Pancreas (tissue), 10 donors: ENCODE results near the gene SLC8A1. TPM values are rescaled to one million over a fixed set of nuclear protein-coding genes. Genes with fewer than 3 reads are reported as not detected.

Experiments used
- ATAC-seq, 4 donors: fragments of 200-7000 bp; cut with Tn5 transposase; one replicate each; pipeline versions ENCODE4 v1.8.0 to v1.9.1; 2020; ENCODE audit warnings: mild to moderate bottlenecking in 4 of 4, moderate library complexity in 4 of 4
- DNase-seq, 6 donors: peaks; one replicate each; pipeline ENCODE4 v3.0.0-alpha.2; 2020
- FAIRE-seq: peaks from 2 replicates; lab custom pipeline; 2012; peaks lifted over from hg19 to GRCh38; lab: Jason Lieb, UNC
- H3K27ac ChIP-seq, 4 donors: fragments of 200-600 bp; sonication (generic); 1 replicate in 3 of 4; 2 replicates in 1 of 4; pipeline versions ENCODE4 v1.5.0 to v1.8.0; 2020
- H3K27me3 ChIP-seq, 4 donors: fragments of 200-600 bp; one replicate each; pipeline ENCODE4 v1.8.0; 2021
- H3K36me3 ChIP-seq, 3 donors: fragments of 200-600 bp; sonication (generic) in 1 of 3; one replicate each; pipeline versions ENCODE4 v1.5.0 to v1.8.0; 2020 to 2021
- H3K4me1 ChIP-seq, 3 donors: fragments of 200-600 bp; one replicate each; pipeline ENCODE4 v1.8.0; 2021
- H3K4me3 ChIP-seq, 4 donors: fragments of 200-600 bp; sonication (generic) in 2 of 4; one replicate each; pipeline versions ENCODE4 v1.5.0 to v1.8.0; 2020 to 2021
- H3K9me3 ChIP-seq, 4 donors: fragments of 200-600 bp; one replicate each; pipeline ENCODE4 v1.8.0; 2021
- WGBS, 2 donors: extraction: QIAGEN DNeasy Blood & Tissue Kit; methylation state at CpG; one replicate each; pipeline ENCODE4 v1.1.7; 2013; 5-methylcytosine and 5-hydroxymethylcytosine counted together
- intact Hi-C, 3 donors: fragments of 100-400 bp; cut with DNase I; formaldehyde crosslinking; loops; one replicate each; pipeline versions ENCODE4 v1.11.1 to v1.14.2; 2022
- polyA plus RNA-seq, 2 donors: library from polyadenylated mRNA; stranded (reverse); fragments of 200-250 nt; gene quantifications; one replicate each; pipeline ENCODE4 v1.2.3, GENCODE V29; 2013
- total RNA-seq, 6 donors: library from RNA; stranded (reverse); fragmentation: NEBNext Ultra II Directional in 4 of 6; extraction: Animal tissue kit (Norgen Biotek cat#: 25700) in 4 of 6; gene quantifications; one replicate each; pipeline versions ENCODE4 v1.2.1 to v1.2.4, GENCODE V29; 2021 to 2023
- TF ChIP-seq, protein P1 (sequence below), 4 donors: fragments of 200-600 bp; sonication (generic) in 3 of 4; IDR thresholded peaks; one replicate each; pipeline versions ENCODE4 v1.5.0 to v1.8.0; 2021; ENCODE audit warnings: antibody characterized with exemption in 4 of 4
- donor health status: healthy with polysubstance abuse.
- donor health status: DM: no; HTN: no; CAD: no; lungs with moderate emphysema.
- donor health status: DM: no; HTN: no; CAD: no.
- donor health status: control.
- donor health status: control.
- donor health status: Bipolar disorder and iron deficiency.
- donor health status: DM: yes; HTN: yes; CAD: no.
- donor health status: DM: no; HTN: no; CAD: no.
- donor health status: DM: no; HTN: no; CAD: no.
- donor health status: DM: yes; HTN: yes; CAD: no.

SLC8A1 gene
- total and polyA plus RNA-seq, 8 donors: 0.19 to 12.4 (median 2.3) TPM

GRCh38 chr2:40283111-40283909 lies 168.6 kb downstream of the SLC8A1 start:
- DNase-seq (no peak), FAIRE-seq (no peak), ATAC-seq (no peak)
- H3K27ac ChIP-seq: no peak overlapping the region
- H3K4me1 ChIP-seq: no peaks in the 10 kb centered on the region
- TF ChIP-seq, protein P1, sequence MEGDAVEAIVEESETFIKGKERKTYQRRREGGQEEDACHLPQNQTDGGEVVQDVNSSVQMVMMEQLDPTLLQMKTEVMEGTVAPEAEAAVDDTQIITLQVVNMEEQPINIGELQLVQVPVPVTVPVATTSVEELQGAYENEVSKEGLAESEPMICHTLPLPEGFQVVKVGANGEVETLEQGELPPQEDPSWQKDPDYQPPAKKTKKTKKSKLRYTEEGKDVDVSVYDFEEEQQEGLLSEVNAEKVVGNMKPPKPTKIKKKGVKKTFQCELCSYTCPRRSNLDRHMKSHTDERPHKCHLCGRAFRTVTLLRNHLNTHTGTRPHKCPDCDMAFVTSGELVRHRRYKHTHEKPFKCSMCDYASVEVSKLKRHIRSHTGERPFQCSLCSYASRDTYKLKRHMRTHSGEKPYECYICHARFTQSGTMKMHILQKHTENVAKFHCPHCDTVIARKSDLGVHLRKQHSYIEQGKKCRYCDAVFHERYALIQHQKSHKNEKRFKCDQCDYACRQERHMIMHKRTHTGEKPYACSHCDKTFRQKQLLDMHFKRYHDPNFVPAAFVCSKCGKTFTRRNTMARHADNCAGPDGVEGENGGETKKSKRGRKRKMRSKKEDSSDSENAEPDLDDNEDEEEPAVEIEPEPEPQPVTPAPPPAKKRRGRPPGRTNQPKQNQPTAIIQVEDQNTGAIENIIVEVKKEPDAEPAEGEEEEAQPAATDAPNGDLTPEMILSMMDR (IDR thresholded peaks at IDR 0.05): no peak
- no peaks in the 10 kb centered on the region for H3K9me3 ChIP-seq
- no peaks in the 10 kb centered on the region for H3K27me3 ChIP-seq
- no peak overlapping the region for H3K4me3 ChIP-seq
- no peaks in the 10 kb centered on the region for H3K36me3 ChIP-seq
- intact Hi-C loops: no loop called here
- 70 to 75% methylated on average over 7 of the region's 7 CpGs for WGBS, 2 donors

GRCh38 chr2:40282428-40282827 lies 169.5 kb downstream of the SLC8A1 start:
- H3K27me3 ChIP-seq: no peaks in the 10 kb centered on the region
- peak in 1 of 4 donors; percentile 55 for ATAC-seq
- no peak overlapping the region for H3K4me3 ChIP-seq
- no peak overlapping the region for H3K27ac ChIP-seq
- H3K36me3 ChIP-seq: no peaks in the 10 kb centered on the region
- intact Hi-C loops: no loop called here
- TF ChIP-seq, protein P1 (IDR thresholded peaks at IDR 0.05): no peak
- no peaks in the 10 kb centered on the region for H3K9me3 ChIP-seq
- DNase-seq: no peak
- 69 to 83% methylated on average over 7 of the region's 7 CpGs for WGBS, 2 donors
- no peak for FAIRE-seq
- no peaks in the 10 kb centered on the region for H3K4me1 ChIP-seq

- FAIRE-seq: no peak
- no peak overlapping the region for H3K27ac ChIP-seq
- DNase-seq: no peak
- TF ChIP-seq, protein P1 (IDR thresholded peaks at IDR 0.05): no peak
- H3K27me3 ChIP-seq: no peaks in the 10 kb centered on the region
- no peaks in the 10 kb centered on the region for H3K36me3 ChIP-seq
- WGBS, 2 donors: 39 to 47% methylated on average over 3 of the region's 3 CpGs
- no peak overlapping the region for H3K4me3 ChIP-seq
- H3K4me1 ChIP-seq: no peaks in the 10 kb centered on the region
- intact Hi-C loops: no loop called here
- ATAC-seq: peak in 2 of 4 donors; percentile 28 to 37
- no peaks in the 10 kb centered on the region for H3K9me3 ChIP-seq
These were observed 170.6 kb downstream of the SLC8A1 start for GRCh38 chr2:40281021-40281940.

DNA sequence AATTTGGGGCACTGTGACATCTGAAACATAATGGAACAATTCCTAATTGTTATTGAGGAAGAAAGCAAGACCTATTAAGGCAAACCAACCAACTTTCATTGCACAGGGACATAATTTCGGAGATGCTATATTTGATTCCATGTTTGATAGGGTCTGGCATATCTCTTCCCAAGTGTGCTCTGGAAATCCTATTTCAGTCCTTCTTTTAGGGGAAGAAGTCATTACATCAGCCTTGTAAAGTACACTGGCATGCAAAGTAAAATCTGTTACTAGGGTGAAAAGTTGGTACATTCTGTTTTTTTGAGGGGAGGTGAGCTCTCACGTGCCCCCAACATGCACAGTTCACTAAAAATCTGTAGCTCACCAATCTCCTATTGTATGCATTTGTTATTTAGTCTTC lies 172.4 kb downstream of the SLC8A1 start:
- intact Hi-C loops: no loop called here
- Histone ChIP-seq H3K4me1 (no peaks in the 10 kb centered on the region), H3K36me3 (no peaks in the 10 kb centered on the region), H3K9me3 (no peaks in the 10 kb centered on the region), H3K27ac (no peak overlapping the region), H3K4me3 (no peak overlapping the region), H3K27me3 (no peaks in the 10 kb centered on the region)
- no peak for FAIRE-seq
- no peak for ATAC-seq
- WGBS, 2 donors: 60 to 70% methylated on average over 2 of the region's 2 CpGs
- no peak for DNase-seq
- TF ChIP-seq, protein P1 (IDR thresholded peaks at IDR 0.05): no peak
